SK-N-SH treated with all-trans-retinoic acid at 6 μM for 48 hours (cell line): Measurements from ENCODE around the gene KDSR.

Source experiments
- ATAC-seq: fragments of 200-7000 bp; cut with Tn5 transposase; 3 replicates; pipeline ENCODE4 v1.9.1; 2020; ENCODE audit warnings: mild to moderate bottlenecking, moderate library complexity
- ARNTL ChIP-seq: fragments of 450-650 bp; formaldehyde crosslinking; IDR thresholded peaks from 2 replicates; pipeline ENCODE4 v1.5.0; 2020; ENCODE audit warnings: low read depth, mild to moderate bottlenecking, moderate library complexity, borderline replicate concordance
- BACH2 ChIP-seq: fragments of 250-450 bp; sonication (Bioruptor Pico); IDR thresholded peaks from 2 replicates; pipeline ENCODE4 v1.9.0; 2021; ENCODE audit warnings: mild to moderate bottlenecking, borderline replicate concordance
- ESRRG ChIP-seq: fragments of 250-450 bp; sonication (Bioruptor Pico); IDR thresholded peaks from 2 replicates; pipeline ENCODE4 v1.6.1; 2021; ENCODE audit warnings: mild to moderate bottlenecking
- GLIS3 ChIP-seq: fragments of 250-450 bp; sonication (Bioruptor Pico); IDR thresholded peaks from 2 replicates; pipeline ENCODE4 v1.5.0; 2020; ENCODE audit warnings: mild to moderate bottlenecking, moderate library complexity
- ISL1 ChIP-seq: fragments of 250-450 bp; sonication (Bioruptor Pico); IDR thresholded peaks from 2 replicates; pipeline ENCODE4 v2.1.2; 2022; ENCODE audit warnings: mild to moderate bottlenecking, moderate library complexity
- OSR1 ChIP-seq: fragments of 250-450 bp; sonication (Bioruptor Pico); IDR thresholded peaks from 2 replicates; pipeline ENCODE4 v1.8.0; 2022; ENCODE audit warnings: moderate library complexity, mild to moderate bottlenecking, inconsistent platforms
- PATZ1 ChIP-seq: fragments of 250-450 bp; sonication (Bioruptor Pico); IDR thresholded peaks from 2 replicates; pipeline ENCODE4 v1.8.0; 2020; ENCODE audit warnings: mild to moderate bottlenecking, moderate library complexity, borderline replicate concordance
- PPARA ChIP-seq: fragments of 250-450 bp; sonication (Bioruptor Pico); IDR thresholded peaks from 2 replicates; pipeline ENCODE4 v1.5.0; 2020; ENCODE audit warnings: mild to moderate bottlenecking, borderline replicate concordance
- SNAI2 ChIP-seq: fragments of 250-450 bp; sonication (Bioruptor Pico); IDR thresholded peaks from 2 replicates; pipeline ENCODE4 v1.5.0; 2020; ENCODE audit warnings: mild to moderate bottlenecking, moderate library complexity
- TCF4 ChIP-seq: fragments of 250-450 bp; sonication (Bioruptor Pico); IDR thresholded peaks from 2 replicates; pipeline ENCODE4 v1.8.0; 2021; ENCODE audit warnings: mild to moderate bottlenecking, moderate library complexity, borderline replicate concordance
- ZC3H10 ChIP-seq: fragments of 250-450 bp; sonication (Bioruptor Pico); IDR thresholded peaks from 2 replicates; pipeline ENCODE4 v1.5.1; 2021; ENCODE audit warnings: mild to moderate bottlenecking, moderate library complexity
- ZFP3 ChIP-seq: fragments of 250-450 bp; sonication (Bioruptor Pico); IDR thresholded peaks from 2 replicates; pipeline ENCODE4 v1.5.0; 2020; ENCODE audit warnings: mild to moderate bottlenecking, moderate library complexity
- ZFP30 ChIP-seq: fragments of 450-650 bp; formaldehyde crosslinking; IDR thresholded peaks from 2 replicates; pipeline ENCODE4 v1.5.0; 2022; ENCODE audit warnings: mild to moderate bottlenecking, moderate library complexity
- ZNF565 ChIP-seq: fragments of 450-650 bp; formaldehyde crosslinking; conservative IDR thresholded peaks from 2 replicates; pipeline ENCODE4 v1.5.0; 2020; ENCODE audit warnings: low read depth, mild to moderate bottlenecking, moderate library complexity
- ZNF70 ChIP-seq: fragments of 450-650 bp; formaldehyde crosslinking; IDR thresholded peaks from 2 replicates; pipeline ENCODE4 v1.5.0; 2020; ENCODE audit warnings: mild to moderate bottlenecking, moderate library complexity
- ZNF8 ChIP-seq: fragments of 450-650 bp; formaldehyde crosslinking; IDR thresholded peaks from 2 replicates; pipeline ENCODE4 v1.5.0; 2020; ENCODE audit warnings: mild to moderate bottlenecking, moderate library complexity
- TF ChIP-seq, protein P1 (sequence below): fragments of 250-450 bp; sonication (Bioruptor Pico); IDR thresholded peaks from 2 replicates; pipeline ENCODE4 v1.5.1; 2021; ENCODE audit warnings: mild to moderate bottlenecking, moderate library complexity
- TF ChIP-seq, protein P2 (sequence below): fragments of 250-450 bp; sonication (Bioruptor Pico); IDR thresholded peaks from 2 replicates; pipeline ENCODE4 v1.5.1; 2020; ENCODE audit warnings: low read depth, mild to moderate bottlenecking, moderate library complexity
- TF ChIP-seq, protein P3 (sequence below): fragments of 250-450 bp; sonication (Bioruptor Pico); IDR thresholded peaks from 2 replicates; pipeline ENCODE4 v1.8.0; 2021; ENCODE audit warnings: low read depth, mild to moderate bottlenecking, moderate library complexity, borderline replicate concordance

KDSR gene

GRCh38 chr18:63306819-63307550 lies 60.0 kb downstream of the KDSR start (continued):
- TF ChIP-seq, protein P1, sequence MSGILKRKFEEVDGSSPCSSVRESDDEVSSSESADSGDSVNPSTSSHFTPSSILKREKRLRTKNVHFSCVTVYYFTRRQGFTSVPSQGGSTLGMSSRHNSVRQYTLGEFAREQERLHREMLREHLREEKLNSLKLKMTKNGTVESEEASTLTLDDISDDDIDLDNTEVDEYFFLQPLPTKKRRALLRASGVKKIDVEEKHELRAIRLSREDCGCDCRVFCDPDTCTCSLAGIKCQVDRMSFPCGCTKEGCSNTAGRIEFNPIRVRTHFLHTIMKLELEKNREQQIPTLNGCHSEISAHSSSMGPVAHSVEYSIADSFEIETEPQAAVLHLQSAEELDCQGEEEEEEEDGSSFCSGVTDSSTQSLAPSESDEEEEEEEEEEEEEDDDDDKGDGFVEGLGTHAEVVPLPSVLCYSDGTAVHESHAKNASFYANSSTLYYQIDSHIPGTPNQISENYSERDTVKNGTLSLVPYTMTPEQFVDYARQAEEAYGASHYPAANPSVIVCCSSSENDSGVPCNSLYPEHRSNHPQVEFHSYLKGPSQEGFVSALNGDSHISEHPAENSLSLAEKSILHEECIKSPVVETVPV, result no peak
- TF ChIP-seq, protein P2, sequence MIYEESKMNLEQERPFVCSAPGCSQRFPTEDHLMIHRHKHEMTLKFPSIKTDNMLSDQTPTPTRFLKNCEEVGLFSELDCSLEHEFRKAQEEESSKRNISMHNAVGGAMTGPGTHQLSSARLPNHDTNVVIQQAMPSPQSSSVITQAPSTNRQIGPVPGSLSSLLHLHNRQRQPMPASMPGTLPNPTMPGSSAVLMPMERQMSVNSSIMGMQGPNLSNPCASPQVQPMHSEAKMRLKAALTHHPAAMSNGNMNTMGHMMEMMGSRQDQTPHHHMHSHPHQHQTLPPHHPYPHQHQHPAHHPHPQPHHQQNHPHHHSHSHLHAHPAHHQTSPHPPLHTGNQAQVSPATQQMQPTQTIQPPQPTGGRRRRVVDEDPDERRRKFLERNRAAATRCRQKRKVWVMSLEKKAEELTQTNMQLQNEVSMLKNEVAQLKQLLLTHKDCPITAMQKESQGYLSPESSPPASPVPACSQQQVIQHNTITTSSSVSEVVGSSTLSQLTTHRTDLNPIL, result no peak
- TF ChIP-seq, protein P3, sequence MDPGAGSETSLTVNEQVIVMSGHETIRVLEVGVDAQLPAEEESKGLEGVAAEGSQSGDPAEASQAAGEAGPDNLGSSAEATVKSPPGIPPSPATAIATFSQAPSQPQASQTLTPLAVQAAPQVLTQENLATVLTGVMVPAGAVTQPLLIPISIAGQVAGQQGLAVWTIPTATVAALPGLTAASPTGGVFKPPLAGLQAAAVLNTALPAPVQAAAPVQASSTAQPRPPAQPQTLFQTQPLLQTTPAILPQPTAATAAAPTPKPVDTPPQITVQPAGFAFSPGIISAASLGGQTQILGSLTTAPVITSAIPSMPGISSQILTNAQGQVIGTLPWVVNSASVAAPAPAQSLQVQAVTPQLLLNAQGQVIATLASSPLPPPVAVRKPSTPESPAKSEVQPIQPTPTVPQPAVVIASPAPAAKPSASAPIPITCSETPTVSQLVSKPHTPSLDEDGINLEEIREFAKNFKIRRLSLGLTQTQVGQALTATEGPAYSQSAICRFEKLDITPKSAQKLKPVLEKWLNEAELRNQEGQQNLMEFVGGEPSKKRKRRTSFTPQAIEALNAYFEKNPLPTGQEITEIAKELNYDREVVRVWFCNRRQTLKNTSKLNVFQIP (CRISPR knock-in tag), result no peak
- TF ChIP-seq GLIS3 (CRISPR knock-in tag) (no peak), ZC3H10 (no peak), ZNF8 (no peak)
- TF ChIP-seq, all 23 proteins: peak for 0

GRCh38 chr18:63306249-63306648 lies 60.8 kb downstream of the KDSR start:
- ATAC-seq, result no peak
- TF ChIP-seq ZNF8 (no peak), TCF4 (no peak), PATZ1 (CRISPR knock-in tag) (no peak), ZFP3 (CRISPR knock-in tag) (no peak), ZNF565 (CRISPR knock-in tag) (no peak), ZNF70 (no peak), ZFP30 (no peak), PPARA (no peak), SNAI2 (CRISPR knock-in tag) (no peak), BACH2 (CRISPR knock-in tag) (no peak)
- TF ChIP-seq, protein P2, result no peak
- TF ChIP-seq, protein P3 (CRISPR knock-in tag), result no peak

DNA sequence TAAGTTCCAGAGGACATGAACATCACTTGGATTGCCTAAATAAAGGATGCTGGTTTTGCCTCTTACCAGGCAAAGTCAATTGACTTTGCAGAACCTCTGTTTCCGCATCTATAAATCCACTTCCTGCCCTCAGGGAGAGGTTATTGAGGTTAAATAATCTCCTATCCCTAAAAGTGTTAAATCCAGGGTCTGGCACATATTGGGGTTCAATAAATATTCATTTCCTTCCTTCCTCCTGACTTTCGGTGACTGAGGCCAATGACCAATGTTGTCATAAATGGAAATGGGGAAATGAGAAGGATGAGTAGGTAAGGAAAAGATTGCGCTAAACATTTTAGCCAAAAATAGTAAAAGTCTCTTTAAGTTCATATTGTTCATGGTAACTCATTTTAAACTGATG lies 63.5 kb downstream of the KDSR start:
- TF ChIP-seq PPARA (no peak), OSR1 (no peak), ZFP30 (no peak), ESRRG (CRISPR knock-in tag) (no peak), PATZ1 (CRISPR knock-in tag) (no peak), ARNTL (CRISPR knock-in tag) (no peak), ZC3H10 (no peak), ZNF8 (no peak), ISL1 (CRISPR knock-in tag) (no peak)
- TF ChIP-seq, protein P3 (CRISPR knock-in tag), result no peak
- TF ChIP-seq, protein P2, result no peak
- no peak for ATAC-seq
